Nephron progenitor cell (in vitro differentiated cells): ENCODE results near the gene FCER1G.

Experiments used
- DNase-seq: peaks from one replicate; pipeline ENCODE4 v3.0.0; 2021
- H3K27ac Mint-ChIP-seq: 2 replicates; pipeline ENCODE4 v1.8.0; 2021; ENCODE audit warnings: mild to moderate bottlenecking, moderate library complexity, mixed read lengths
- H3K27me3 Mint-ChIP-seq: 2 replicates; pipeline ENCODE4 v1.8.0; 2021; ENCODE audit warnings: mild to moderate bottlenecking, low read depth, mixed read lengths; ENCODE audit not compliant: poor library complexity
- H3K36me3 Mint-ChIP-seq: 2 replicates; pipeline ENCODE4 v1.8.0; 2021; ENCODE audit warnings: low read depth, mixed read lengths
- H3K4me1 Mint-ChIP-seq: 2 replicates; pipeline ENCODE4 v1.8.0; 2021; ENCODE audit warnings: mixed read lengths
- H3K4me3 Mint-ChIP-seq: 2 replicates; pipeline ENCODE4 v1.8.0; 2021; ENCODE audit warnings: mild to moderate bottlenecking, moderate library complexity, mixed read lengths
- H3K9me3 Mint-ChIP-seq: 2 replicates; pipeline ENCODE4 v1.8.0; 2021; ENCODE audit warnings: mild to moderate bottlenecking, moderate library complexity, mixed read lengths
- CTCF ChIP-seq: fragments of 200-600 bp; sonication (generic); IDR thresholded peaks from 2 replicates; pipeline ENCODE4 v1.5.0; 2021; ENCODE audit warnings: antibody characterized with exemption

Gene FCER1G

GRCh38 chr1:161182214-161182613 lies 32.9 kb upstream of the FCER1G start:
- H3K27me3 Mint-ChIP-seq, result peaks cover 17% of the 10 kb centered on the region
- H3K4me3 Mint-ChIP-seq, result no peak overlapping the region
- no peaks in the 10 kb centered on the region for H3K36me3 Mint-ChIP-seq
- H3K4me1 Mint-ChIP-seq, result peaks cover 22% of the 10 kb centered on the region
- no peak for DNase-seq
- no peak for TF ChIP-seq CTCF
- H3K9me3 Mint-ChIP-seq, result no peaks in the 10 kb centered on the region
- H3K27ac Mint-ChIP-seq, result no peak overlapping the region

- Mint-ChIP-seq H3K27ac (no peak overlapping the region), H3K4me3 (no peak overlapping the region), H3K4me1 (peaks cover 11% of the 10 kb centered on the region), H3K36me3 (no peaks in the 10 kb centered on the region), H3K9me3 (no peaks in the 10 kb centered on the region), H3K27me3 (peaks cover 28% of the 10 kb centered on the region)
- TF ChIP-seq CTCF, result no peak
- DNase-seq, result no peak
Measured at GRCh38 chr1:161185282-161185682, 29.8 kb upstream of the FCER1G start.

- peaks cover 28% of the 10 kb centered on the region for H3K27me3 Mint-ChIP-seq
Measured at GRCh38 chr1:161185732-161186311, 29.3 kb upstream of the FCER1G start.

GRCh38 chr1:161187311-161187710 lies 27.8 kb upstream of the FCER1G start:
- no peaks in the 10 kb centered on the region for H3K9me3 Mint-ChIP-seq
- H3K27ac Mint-ChIP-seq, result no peak overlapping the region
- no peak overlapping the region for H3K4me3 Mint-ChIP-seq
- no peak for TF ChIP-seq CTCF
- peaks cover 24% of the 10 kb centered on the region for H3K27me3 Mint-ChIP-seq
- H3K36me3 Mint-ChIP-seq, result no peaks in the 10 kb centered on the region
- no peak for DNase-seq
- peaks cover 11% of the 10 kb centered on the region for H3K4me1 Mint-ChIP-seq

More at GRCh38 chr1:161185732-161186311, 29.3 kb upstream of the FCER1G start:
- H3K9me3 Mint-ChIP-seq, result no peaks in the 10 kb centered on the region
- H3K4me3 Mint-ChIP-seq, result no peak overlapping the region
- no peak overlapping the region for H3K27ac Mint-ChIP-seq
- peaks cover 11% of the 10 kb centered on the region for H3K4me1 Mint-ChIP-seq
- no peak for TF ChIP-seq CTCF
- no peak for DNase-seq
- H3K36me3 Mint-ChIP-seq, result no peaks in the 10 kb centered on the region

- H3K27me3 Mint-ChIP-seq, result peaks cover 19% of the 10 kb centered on the region
- peaks cover 4% of the 10 kb centered on the region for H3K36me3 Mint-ChIP-seq
- peaks cover 18% of the 10 kb centered on the region for H3K4me1 Mint-ChIP-seq
Measured at GRCh38 chr1:161188381-161188780, 26.7 kb upstream of the FCER1G start.

More at GRCh38 chr1:161188381-161188780, 26.7 kb upstream of the FCER1G start:
- no peak for TF ChIP-seq CTCF
- H3K9me3 Mint-ChIP-seq, result no peaks in the 10 kb centered on the region
- no peak overlapping the region for H3K4me3 Mint-ChIP-seq
- H3K27ac Mint-ChIP-seq, result no peak overlapping the region
- no peak for DNase-seq
